Thyroid gland (tissue), 4 donors: Measurements from ENCODE around the gene VAMP2.

Experiments
- CTCF ChIP-seq, 6 experiments: fragments of 200-600 bp in 3 of 6; fragments of 450-650 bp in 3 of 6; sonication (generic) in 3 of 6; IDR thresholded peaks; one replicate each; pipeline ENCODE4 v1.5.1; 2016 to 2019; ENCODE audit warnings: antibody characterized with exemption in 6 of 6, mild to moderate bottlenecking in 2 of 6, inconsistent platforms in 1 of 6, moderate library complexity in 1 of 6
- POLR2A ChIP-seq, 2 donors: fragments of 450-650 bp; IDR thresholded peaks; one replicate each; pipeline ENCODE4 v1.6.1; 2017; ENCODE audit warnings: antibody characterized with exemption in 2 of 2, mild to moderate bottlenecking in 2 of 2, moderate library complexity in 1 of 2

GRCh38 chr17:8126491-8127066 is 36.2 kb downstream of the VAMP2 start:
- TF ChIP-seq CTCF (IDR thresholded peaks at IDR 0.05) (no peak), POLR2A (IDR thresholded peaks at IDR 0.05) (no peak)
